ENCODE results near the gene MYADML2.

The MYADML2 gene

GRCh38 chr17:81939881-81940385 is 7.1 kb downstream of the MYADML2 start:
- no peak for DNase-seq (ENCODE audit: low read depth)
- TF ChIP-seq CTCF (IDR thresholded peaks at IDR 0.05; ENCODE audit: insufficient read depth, low read depth, low read length, missing control alignments): no peak
- no peak overlapping the region for H3K4me3 ChIP-seq (ENCODE audit: low read length)

GRCh38 chr17:81939218-81939617 is 7.8 kb downstream of the MYADML2 start:
- no peak for DNase-seq (ENCODE audit: low read depth)
- no peak overlapping the region for H3K4me3 ChIP-seq (ENCODE audit: low read length)
- TF ChIP-seq CTCF (IDR thresholded peaks at IDR 0.05; ENCODE audit: insufficient read depth, low read depth, low read length, missing control alignments): no peak

GRCh38 chr17:81935709-81936084 is 11.3 kb downstream of the MYADML2 start:
- TF ChIP-seq CTCF (IDR thresholded peaks at IDR 0.05; ENCODE audit: insufficient read depth, low read depth, low read length, missing control alignments): no peak
- H3K4me3 ChIP-seq (ENCODE audit: low read length): no peak overlapping the region

GRCh38 chr17:81934850-81935708 is 12.0 kb downstream of the MYADML2 start:
- H3K4me3 ChIP-seq (ENCODE audit: low read length): no peak overlapping the region
- TF ChIP-seq CTCF (IDR thresholded peaks at IDR 0.05; ENCODE audit: insufficient read depth, low read depth, low read length, missing control alignments): no peak

More at GRCh38 chr17:81935709-81936084, 11.3 kb downstream of the MYADML2 start:
- no peak for DNase-seq (ENCODE audit: low read depth)

GRCh38 chr17:81934098-81934757 is 12.8 kb downstream of the MYADML2 start:
- TF ChIP-seq CTCF (IDR thresholded peaks at IDR 0.05; ENCODE audit: insufficient read depth, low read depth, low read length, missing control alignments): no peak
- no peak for DNase-seq (ENCODE audit: low read depth)
- no peak overlapping the region for H3K4me3 ChIP-seq (ENCODE audit: low read length)

More at GRCh38 chr17:81934850-81935708, 12.0 kb downstream of the MYADML2 start:
- no peak for DNase-seq (ENCODE audit: low read depth)

- no peak for DNase-seq (ENCODE audit: low read depth)
- H3K4me3 ChIP-seq (ENCODE audit: low read length): no peak overlapping the region
- no peak for TF ChIP-seq CTCF (IDR thresholded peaks at IDR 0.05; ENCODE audit: insufficient read depth, low read depth, low read length, missing control alignments)
These were observed 13.8 kb downstream of the MYADML2 start for GRCh38 chr17:81933178-81933699.
